Tibial nerve (tissue), 4 donors: ENCODE results near the gene KLF11.
"Not testable (repeated sequence)": the region's sequence is repeated elsewhere in the genome, so short reads cannot be mapped to it uniquely, and the experiment has no call there.

Experiments used
- CTCF ChIP-seq, 5 experiments: fragments of 200-600 bp in 3 of 5; fragments of 450-650 bp in 2 of 5; sonication (generic) in 3 of 5; IDR thresholded peaks; one replicate each; pipeline ENCODE4 v1.5.1; 2016 to 2019; ENCODE audit warnings: antibody characterized with exemption in 5 of 5, mild to moderate bottlenecking in 3 of 5, moderate library complexity in 2 of 5
- EP300 ChIP-seq, 2 donors: sonication (generic); formaldehyde crosslinking; IDR thresholded peaks; one replicate each; pipeline ENCODE4 v1.6.1; 2017; ENCODE audit warnings: antibody characterized with exemption in 2 of 2, mild to moderate bottlenecking in 1 of 2
- POLR2A ChIP-seq, 2 donors: fragments of 450-650 bp; IDR thresholded peaks; one replicate each; pipeline ENCODE4 v1.6.1; 2017; ENCODE audit warnings: antibody characterized with exemption in 2 of 2, mild to moderate bottlenecking in 2 of 2, moderate library complexity in 2 of 2

- not testable (repeated sequence) for TF ChIP-seq CTCF, EP300, POLR2A (IDR thresholded peaks at IDR 0.05)
These were observed 30.9 kb upstream of the KLF11 start for GRCh38 chr2:10012366-10012962.
